RPMI7951 (cell line): ENCODE data around the gene UBE2Q2. TPM values are rescaled to one million over a fixed set of nuclear protein-coding genes. Genes with fewer than 3 reads are reported as not detected.
A peak's percentile ranks its signal among the peaks of the same experiment; 100 is the strongest.
"Not testable (repeated sequence)": the region's sequence is repeated elsewhere in the genome, so short reads cannot be mapped to it uniquely, and the experiment has no call there.

Experiments used
- DNase-seq: peaks from one replicate; pipeline ENCODE4 v3.0.0-alpha.2; 2012; ENCODE audit warnings: low read depth
- total RNA-seq: library from RNA; depleted of rRNA; stranded (reverse); fragments of >200 nt; shearing (Covaris generic); gene quantifications from 2 replicates; pipeline ENCODE4 v1.2.3, GENCODE V29; 2014

Gene UBE2Q2
- total RNA-seq, 1 experiment from 2014 or later = 86.9 TPM

GRCh38 chr15:75864213-75865059, 21.2 kb downstream of the UBE2Q2 start:
- DNase-seq = no peak

DNA sequence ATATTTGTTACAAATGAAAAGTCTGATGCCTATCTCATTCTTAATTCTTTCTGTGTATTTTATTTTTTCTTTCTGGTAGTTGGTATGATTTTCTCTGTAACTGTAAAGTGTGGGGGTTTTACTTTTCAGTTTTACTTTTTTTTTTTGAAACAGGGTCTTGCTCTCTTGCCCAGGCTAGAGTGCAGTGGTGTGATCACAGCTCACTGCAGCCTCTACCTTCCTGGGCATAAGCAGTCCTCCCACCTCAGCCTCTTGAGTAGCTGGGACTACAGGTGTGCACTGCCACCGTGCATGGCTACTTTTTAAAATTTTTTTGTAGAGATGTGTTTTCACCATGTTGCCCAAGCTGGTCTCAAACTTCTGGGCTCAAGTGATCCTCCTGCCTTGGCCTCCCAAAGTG, 22.8 kb downstream of the UBE2Q2 start:
- DNase-seq = not testable (repeated sequence)

GRCh38 chr15:75866916-75867315, 23.7 kb downstream of the UBE2Q2 start:
- no peak for DNase-seq

DNA sequence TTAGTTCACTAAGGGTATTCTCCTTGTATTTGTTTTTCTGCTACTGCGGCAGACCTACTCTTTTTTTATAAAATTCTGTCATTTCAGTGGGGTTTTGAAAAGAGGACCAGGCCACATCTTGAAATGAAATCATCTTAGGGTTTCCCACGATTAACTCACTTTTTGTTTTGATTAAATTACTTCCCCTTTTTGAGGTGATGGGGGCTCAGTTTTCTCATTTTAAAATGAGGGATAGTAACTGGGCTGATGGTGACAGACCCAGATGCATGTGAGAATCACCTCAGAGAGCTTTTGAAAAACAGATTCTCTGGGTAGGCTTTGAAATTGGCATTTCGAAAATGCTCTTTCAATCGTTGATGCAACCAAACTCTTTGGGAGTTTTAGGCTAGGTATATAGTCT, 24.2 kb downstream of the UBE2Q2 start:
- DNase-seq = no peak

DNA sequence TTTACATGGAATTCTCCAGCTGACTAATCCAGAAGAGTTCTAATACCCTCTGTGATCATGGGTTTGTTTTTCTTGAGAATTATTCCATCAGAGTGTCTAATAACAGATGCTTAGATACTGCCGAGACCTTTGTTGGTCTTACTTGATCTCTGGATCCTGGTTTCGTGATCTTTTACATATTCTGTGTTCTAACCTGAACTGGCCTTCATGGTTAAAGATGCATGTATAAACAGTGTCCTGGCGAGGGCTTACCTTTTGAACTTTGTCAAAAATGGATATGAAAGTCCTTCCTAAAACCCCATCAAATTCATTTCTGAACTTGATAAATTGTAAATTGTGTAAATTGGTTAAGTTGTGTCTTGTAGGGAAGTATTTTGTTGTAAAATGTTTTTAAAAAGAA, 24.8 kb downstream of the UBE2Q2 start:
- no peak for DNase-seq

GRCh38 chr15:75869446-75869845, 26.2 kb downstream of the UBE2Q2 start:
- no peak for DNase-seq

- DNase-seq = not testable (repeated sequence)
Observed at GRCh38 chr15:75871589-75871988, 28.3 kb downstream of the UBE2Q2 start.

DNA sequence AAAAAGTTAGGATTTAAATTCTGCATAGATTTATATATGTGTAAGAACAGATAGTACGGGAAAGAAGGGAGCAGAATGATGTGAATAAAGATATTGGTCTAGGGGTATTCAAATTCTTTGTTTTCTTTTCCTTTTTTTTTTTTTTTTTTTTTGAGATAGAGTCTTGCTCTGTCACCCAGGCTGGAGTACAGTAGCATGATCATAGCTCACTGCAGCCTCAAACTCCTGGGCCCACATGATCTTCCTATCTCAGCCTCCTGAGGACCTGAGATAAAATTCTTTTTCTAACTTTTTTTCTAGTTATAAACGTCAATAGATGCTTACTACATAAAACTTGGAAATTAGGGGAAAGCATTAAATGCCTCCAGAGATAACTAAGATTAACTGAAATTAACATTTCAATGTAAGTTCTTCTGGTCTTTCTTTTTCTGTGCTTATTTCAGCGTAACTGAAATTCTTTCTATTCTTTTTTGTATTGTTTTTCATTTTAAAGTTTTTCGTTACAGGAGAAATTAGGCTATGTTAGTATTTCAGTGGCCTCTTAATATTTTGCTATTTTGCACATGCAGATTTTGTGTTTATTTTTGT, 29.2 kb downstream of the UBE2Q2 start:
- DNase-seq = no peak

DNA sequence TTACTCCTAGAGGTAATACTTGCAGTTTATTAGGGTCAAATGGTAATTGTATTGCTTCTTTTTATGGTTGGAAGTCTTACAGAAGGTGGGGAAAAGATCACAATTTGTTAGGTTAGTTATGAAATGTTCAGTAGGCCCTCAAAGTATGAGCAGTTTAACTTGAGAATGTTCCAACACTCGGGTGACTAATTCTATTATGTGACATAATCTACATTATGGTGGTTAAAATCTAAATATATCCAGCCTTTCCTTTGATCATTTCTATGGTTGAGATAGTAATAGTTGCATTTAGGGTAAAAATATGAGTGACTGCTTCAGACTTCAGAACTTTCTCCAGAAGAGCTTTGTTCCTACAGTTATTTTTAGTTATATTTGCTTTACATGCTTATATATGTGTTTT, 40.8 kb downstream of the UBE2Q2 start:
- peak; percentile 12 for DNase-seq

GRCh38 chr15:75887178-75887577, 43.9 kb downstream of the UBE2Q2 start:
- DNase-seq = no peak

- peak; percentile 88 for DNase-seq
Observed at GRCh38 chr15:75891895-75892294, 48.6 kb downstream of the UBE2Q2 start.

- DNase-seq = no peak
Observed at GRCh38 chr15:75895731-75896130, 52.5 kb downstream of the UBE2Q2 start.

- DNase-seq = no peak
Observed at GRCh38 chr15:75900577-75900976, 57.3 kb downstream of the UBE2Q2 start.

DNA sequence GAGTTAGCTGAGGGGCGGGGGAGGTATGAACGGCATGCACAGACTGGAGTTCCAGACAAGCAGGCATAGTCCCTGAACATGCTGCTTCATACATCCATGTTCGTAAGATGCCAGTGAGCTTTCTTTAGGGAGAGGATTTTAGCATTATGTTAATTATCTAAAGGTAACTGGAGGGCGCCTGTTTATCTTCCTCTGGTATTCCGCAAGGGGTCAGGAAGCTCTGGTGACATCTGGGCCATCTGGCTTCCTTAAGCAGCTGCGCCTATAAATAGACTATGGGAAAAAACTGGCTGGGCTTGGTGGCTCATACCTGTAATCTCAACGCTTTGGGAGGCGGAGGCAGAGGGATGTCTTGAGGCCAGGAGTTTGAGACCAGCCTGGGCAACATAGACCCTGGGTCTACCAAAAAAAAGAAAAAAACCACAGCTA, 58.9 kb downstream of the UBE2Q2 start:
- no peak for DNase-seq

DNA sequence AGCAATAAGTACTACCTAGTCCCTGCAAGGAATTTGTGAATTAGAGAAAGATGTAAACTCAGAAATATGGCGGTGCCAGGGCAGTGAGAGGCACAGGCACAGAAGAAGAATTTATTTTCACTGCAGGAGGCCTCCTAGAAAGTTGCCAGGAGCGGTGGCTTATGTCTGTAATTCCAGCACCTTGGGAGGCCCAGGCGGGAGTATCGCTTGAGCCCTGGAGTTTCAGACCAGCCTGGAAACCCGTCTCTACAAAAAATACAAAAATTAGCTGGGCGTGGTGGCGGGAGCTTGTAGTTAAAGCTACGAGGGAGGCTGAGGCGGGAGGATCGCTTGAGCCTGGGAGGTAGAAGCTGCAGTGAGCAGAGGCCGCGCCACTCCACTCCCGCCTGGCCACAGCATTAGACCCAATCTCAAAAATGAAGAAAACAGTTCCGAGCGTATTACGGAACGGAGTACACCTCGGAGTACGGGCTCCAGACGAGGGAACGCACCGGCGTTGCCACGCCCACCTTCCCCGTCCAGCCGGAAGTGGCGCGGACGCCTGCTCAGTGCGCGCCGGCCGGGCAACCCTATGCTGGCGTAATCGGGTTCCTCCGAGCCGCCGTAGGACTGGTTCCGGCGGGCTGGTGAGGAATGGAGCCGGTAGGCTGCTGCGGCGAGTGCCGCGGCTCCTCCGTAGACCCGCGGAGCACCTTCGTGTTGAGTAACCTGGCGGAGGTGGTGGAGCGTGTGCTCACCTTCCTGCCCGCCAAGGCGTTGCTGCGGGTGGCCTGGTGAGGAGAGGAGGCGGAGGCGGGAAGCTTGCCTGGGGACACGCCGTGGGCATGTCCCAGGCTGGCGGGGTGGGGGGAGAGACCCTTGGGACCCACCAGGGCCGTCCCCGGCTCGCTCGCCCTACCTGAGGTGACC, 60.3 kb downstream of the UBE2Q2 start, which contains the start of gene FBXO22:
FBXO22 (plus strand) TSS at position 548 of the 909 bp plus-strand sequence; CDS start at position 634, 86 bp downstream.
- peak; percentile 90 for DNase-seq

DNA sequence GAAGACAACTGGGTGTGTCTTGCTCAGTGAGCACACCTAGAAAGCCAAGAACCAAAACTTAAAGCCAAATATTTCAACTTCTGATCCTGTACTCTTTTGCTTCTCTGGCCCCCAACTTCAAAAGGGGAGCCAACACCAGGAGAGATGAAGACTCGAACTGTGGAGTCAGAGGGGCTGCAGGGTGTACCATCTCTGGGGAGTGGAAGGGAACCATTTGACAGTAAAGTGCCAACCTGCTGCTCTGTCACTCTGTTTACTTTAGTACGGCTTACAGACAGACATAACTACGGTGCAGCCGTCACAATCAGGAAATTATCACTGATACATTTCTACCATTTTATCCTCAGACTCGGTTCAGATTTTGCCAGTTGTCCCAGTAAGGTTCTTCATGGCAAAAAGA, 62.0 kb downstream of the UBE2Q2 start:
- no peak for DNase-seq

GRCh38 chr15:75910355-75910754, 67.1 kb downstream of the UBE2Q2 start:
- DNase-seq = not testable (repeated sequence)

DNA sequence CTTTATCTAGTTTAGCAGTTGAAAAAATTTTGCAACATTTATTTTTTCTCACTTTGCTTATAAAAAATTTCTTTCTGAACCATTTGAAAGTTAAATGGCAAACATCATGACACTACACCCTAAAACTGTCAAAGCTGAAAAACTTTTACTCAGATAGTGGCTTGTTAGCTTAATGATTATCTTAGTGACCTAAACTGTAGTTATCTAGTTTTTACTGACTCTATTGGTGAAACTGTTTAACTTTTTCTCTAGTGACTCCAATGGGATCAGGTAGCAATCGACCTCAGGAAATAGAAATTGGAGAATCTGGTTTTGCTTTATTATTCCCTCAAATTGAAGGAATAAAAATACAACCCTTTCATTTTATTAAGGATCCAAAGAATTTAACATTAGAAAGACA, 73.7 kb downstream of the UBE2Q2 start:
- no peak for DNase-seq

DNA sequence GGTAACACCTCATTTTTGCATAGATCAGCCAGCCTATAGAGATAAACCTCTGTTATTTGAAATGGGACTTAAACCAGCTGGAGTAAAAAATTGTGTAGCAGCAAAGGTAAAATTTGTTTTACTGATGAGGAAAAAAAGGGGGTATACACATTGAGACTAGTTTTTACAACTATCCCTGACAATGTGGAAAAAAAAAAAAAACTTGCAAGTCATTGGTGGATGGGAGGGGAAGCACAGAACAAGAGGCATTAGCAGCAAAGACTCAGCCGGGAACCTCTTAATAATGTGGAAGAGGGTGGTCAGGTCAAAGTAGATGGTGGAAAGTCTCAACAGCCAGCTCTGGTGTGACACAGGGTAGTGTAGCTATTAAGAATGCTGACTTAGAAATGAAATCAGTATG, 74.9 kb downstream of the UBE2Q2 start:
- DNase-seq = no peak

GRCh38 chr15:75920079-75920478, 76.8 kb downstream of the UBE2Q2 start:
- peak; percentile 23 for DNase-seq

GRCh38 chr15:75921732-75922703, 78.8 kb downstream of the UBE2Q2 start:
- DNase-seq = peak; percentile 49
